Activated T-helper 1 cell treated with Interleukin-2 at 50 U/mL for 16 hours (primary cell): ENCODE results near the gene PTH2.
"Not testable (repeated sequence)": the region's sequence is repeated elsewhere in the genome, so short reads cannot be mapped to it uniquely, and the experiment has no call there.

Experiments used
- DNase-seq: peaks from one replicate; pipeline ENCODE4 v3.0.0-alpha.2; 2020; ENCODE audit warnings: low read depth

Gene PTH2, protein sequence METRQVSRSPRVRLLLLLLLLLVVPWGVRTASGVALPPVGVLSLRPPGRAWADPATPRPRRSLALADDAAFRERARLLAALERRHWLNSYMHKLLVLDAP

DNA sequence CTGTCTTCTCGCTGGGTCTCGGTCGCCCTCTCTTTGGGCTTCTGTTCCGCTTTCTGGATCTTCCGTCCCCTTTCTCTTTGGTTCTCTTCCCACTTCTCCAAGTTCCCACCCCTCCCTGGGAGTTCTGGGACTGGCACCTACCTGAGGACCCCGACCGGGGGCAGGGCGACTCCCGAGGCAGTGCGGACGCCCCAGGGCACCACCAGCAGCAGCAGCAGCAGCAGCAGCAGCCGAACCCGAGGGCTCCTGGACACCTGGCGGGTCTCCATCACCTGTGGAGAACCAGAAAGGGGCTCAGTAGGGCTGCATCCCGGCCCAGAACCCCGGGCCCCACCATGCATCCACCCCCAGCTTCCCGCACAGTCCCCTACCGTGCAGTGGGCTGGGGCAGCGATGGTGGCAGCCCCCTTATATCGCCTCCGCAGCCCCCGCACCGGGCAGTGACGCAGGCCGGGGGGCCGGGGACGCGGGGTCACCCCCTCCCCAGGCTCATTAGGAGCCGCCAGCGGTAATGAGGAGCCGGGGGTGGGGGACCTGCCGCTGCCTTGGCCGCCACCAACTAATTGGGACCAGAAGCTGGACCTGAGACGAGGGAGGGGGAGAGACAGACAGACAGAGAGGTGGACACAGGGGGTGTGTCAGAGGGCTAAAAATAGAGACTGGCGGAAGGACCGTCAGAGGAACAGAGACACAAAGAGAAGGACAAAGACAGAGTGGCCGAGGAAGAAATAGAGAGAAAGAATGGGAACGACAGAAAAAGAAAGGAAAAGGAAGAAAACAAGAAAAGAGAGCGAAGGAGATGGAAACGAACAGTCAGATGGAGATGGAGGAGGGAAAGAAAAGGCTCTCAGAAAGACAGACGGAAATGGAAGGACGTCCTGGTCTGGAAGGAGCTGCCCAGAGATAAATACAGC, at the start of gene PTH2:
Gene PTH2 (minus strand): TSS at position 371 of the 914 bp plus-strand sequence. CDS start 102 bp downstream, at position 269.
- DNase-seq, result no peak

- DNase-seq, result no peak
These were observed 49.7 kb upstream of the PTH2 start for GRCh38 chr19:49472936-49473335.

GRCh38 chr19:49470615-49470978, 47.4 kb upstream of the PTH2 start:
- DNase-seq, result no peak

DNA sequence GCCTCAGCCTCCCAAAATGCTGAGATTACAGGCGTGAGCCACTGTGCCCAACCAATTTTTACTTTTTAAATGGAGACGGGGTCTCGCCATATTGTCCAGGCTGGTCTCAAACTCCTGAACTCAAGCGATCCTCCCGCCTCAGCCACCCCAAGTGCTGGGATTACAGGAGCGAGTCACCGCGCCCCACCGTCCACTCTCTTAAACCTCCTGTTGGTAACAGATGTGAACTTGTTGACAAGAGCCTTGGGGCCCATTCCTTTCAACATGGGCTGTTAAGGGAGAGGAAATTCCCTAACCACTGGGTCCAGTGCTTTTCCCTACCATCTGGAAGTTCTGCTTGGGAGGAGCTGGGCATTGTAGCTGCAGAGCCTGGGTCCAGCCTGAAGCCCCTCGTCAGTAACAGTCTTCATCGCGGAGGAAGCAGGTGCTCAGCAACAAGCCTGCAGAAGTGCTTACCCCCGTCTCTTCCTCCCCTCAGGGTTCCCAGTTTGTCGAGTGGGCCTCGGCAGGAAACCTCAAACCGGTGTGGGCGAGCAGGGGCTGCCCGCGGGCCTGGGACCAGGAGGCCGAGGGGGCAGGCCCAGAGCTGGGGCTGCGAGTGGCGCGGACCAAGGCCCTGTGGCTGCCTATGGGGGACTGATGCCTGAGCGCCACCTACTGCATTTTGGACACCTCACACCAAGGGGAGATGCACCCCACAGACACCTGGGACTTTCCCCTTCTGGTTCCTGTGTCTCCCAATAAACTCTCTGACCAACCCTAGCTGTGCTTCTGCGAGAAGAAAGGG, 46.8 kb upstream of the PTH2 start:
- DNase-seq, result peak; percentile 63

DNA sequence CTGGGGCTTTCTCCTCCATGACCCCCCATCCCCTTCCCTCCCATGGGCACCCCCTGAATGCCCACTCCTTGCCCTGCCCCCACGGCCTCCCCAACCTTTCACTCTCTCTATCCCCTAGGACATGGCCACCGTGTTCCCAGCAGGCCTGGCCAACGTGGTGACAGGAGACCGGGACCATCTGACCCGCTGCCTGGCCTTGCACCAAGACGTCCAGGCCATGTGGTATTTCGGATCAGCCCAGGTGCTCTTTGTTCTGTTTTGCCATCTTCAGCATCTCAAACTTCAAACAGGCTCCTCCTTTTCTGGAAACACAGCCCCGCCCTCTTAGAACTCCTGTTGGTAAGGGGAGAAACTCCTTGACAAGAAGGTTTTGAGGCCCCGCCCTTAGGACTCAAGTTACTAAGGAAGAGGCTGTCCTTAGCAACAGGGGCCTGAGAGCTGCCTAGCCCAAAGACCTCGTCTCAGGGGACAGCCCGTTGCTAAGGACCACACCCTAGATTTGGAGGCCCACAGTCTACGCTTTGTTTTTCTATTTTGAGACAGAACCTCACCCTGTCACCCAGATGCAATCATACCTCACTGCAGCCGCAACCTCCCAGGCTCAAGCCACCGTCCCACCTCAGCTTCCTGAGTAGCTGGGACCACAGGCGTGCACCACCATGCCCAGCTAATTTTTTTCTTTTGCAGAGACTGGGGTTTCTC, 45.7 kb upstream of the PTH2 start:
- peak; percentile 79 for DNase-seq

GRCh38 chr19:49468199-49468598, 45.0 kb upstream of the PTH2 start:
- no peak for DNase-seq

DNA sequence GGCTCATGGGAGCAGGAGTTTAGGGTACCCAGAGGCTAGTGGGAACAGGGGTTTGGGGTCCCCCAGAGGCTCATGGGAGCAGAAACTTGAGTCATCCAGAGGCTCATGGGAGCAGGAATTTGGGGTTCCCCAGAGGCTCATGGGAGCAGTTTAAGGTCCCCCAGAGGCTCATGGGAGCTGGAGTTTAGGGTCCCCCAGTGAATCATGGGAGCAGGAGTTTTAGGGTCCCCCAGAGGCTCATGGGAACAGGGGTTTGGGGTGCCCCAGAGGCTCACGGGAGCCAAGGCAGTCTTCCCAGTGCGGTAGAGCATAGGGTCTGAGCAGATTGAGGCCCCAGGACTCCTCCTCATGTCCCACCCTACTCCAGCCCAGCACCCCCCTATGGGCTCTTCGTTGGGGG, 42.1 kb upstream of the PTH2 start:
- no peak for DNase-seq

- no peak for DNase-seq
These were observed 40.9 kb upstream of the PTH2 start for GRCh38 chr19:49463960-49464740.

DNA sequence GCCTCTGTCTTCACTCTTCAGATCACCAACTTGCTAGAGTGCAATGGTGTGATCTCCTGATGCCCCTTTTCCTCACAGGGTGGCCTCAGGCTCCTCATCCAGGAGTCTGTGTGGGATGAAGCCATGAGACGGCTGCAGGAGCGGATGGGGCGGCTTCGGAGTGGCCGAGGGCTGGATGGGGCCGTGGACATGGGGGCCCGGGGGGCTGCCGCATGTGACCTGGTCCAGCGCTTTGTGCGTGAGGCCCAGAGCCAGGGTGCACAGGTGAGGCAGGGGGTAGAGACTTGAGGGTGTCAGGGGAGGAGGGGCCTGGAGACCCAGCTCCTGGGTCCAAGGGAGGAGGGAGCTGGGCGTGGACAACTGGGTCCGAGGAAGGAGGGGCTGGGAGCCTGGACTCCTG, 39.3 kb upstream of the PTH2 start:
- DNase-seq, result no peak

GRCh38 chr19:49461656-49462055, 38.4 kb upstream of the PTH2 start:
- no peak for DNase-seq

GRCh38 chr19:49461130-49461529, 37.9 kb upstream of the PTH2 start:
- DNase-seq, result not testable (repeated sequence)

DNA sequence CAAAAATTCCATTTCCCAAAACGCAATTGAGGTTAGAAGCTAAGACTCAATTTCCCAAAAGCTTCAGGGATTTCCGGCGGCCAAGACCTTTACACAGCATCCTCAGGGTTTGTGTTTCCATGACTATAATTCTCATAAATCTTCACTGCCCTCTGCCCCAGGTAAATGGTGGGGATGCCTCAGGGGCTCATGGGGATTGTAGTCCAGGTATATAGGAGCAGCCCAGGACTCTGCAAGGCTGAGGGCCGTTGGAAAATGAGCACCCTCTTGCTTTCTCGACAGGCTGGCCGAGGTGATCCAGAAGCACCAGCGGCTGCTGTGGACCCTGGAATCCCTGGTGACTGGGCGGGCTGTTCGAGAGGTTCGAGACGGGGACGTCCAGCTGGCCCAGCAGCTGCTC, 36.1 kb upstream of the PTH2 start:
- DNase-seq, result no peak

- no peak for DNase-seq
These were observed 35.3 kb upstream of the PTH2 start for GRCh38 chr19:49458567-49458903.

GRCh38 chr19:49456326-49456725, 33.1 kb upstream of the PTH2 start:
- DNase-seq, result no peak

GRCh38 chr19:49455773-49456172, 32.5 kb upstream of the PTH2 start:
- DNase-seq, result no peak

GRCh38 chr19:49453757-49454240, 30.6 kb upstream of the PTH2 start:
- DNase-seq, result no peak

DNA sequence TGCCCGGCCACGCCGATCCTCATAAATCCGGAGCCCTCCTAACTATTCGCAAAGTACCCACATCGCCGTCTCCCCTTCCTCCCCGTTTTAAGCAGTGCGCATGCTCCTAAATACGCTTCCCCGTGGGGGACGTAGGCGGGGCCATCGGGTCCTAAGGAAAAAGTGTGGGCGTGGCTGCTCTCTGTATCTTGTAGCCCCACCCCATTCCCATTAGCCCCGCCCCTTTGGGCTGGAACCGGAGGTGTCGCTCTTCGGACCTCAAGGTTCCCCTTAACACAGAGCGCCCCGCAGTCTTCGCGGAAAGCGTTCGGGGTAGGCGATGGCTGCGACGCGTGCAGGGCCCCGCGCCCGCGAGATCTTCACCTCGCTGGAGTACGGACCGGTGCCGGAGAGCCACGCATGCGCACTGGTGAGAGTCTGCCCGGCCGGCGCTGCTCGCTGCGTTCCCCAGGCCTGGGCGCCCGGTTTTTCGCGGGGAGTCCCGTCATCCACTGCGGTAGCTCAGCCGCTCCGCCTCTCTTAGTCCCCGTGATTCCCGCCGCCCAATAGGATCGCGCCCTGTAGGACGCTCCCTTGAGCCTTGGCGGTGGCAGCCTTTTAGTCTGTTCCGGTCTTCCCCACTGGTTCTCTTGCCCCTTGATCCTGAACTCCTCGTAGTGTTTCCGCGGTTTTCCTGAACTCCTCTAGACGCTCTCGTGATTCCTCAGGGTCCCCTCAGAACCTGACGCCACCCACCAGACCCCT, 29.9 kb upstream of the PTH2 start, which contains the start of gene ALDH16A1:
Gene ALDH16A1 (plus strand): TSS at position 213 of the 744 bp plus-strand sequence. CDS start 107 bp downstream, at position 320.
- peak; percentile 96 for DNase-seq

- peak; percentile 88 for DNase-seq
These were observed 28.4 kb upstream of the PTH2 start, which contains the start of gene PIH1D1 for GRCh38 chr19:49451430-49452181. Gene PIH1D1, minus strand, starts transcription at chr19:49451814. Its CDS starts 240 bp downstream, at chr19:49451574.

DNA sequence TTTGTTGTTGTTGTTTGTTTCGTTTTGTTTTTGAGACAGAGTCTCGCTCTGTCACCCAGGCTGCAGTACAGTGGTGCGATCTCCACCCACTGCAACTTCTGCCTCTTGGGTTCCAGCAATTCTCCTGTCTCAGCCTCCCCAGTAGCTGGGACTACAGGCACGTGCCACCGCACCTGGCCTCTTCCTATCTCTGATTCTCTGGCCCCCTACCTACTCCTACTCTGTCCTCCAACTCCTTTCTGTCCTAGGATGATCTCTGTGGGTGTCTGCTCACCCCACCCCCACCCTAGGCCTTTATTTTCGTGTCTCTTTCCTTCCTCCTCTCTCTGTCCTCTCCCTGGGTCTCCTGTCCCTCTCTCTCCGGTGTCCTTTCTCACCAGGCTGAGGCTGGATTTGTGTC, 27.2 kb upstream of the PTH2 start:
- no peak for DNase-seq

GRCh38 chr19:49448432-49448786, 25.2 kb upstream of the PTH2 start:
- no peak for DNase-seq
